ENCODE measurements around the gene BBS7. TPM values are rescaled to one million over a fixed set of nuclear protein-coding genes. Genes with fewer than 3 reads are reported as not detected.

BBS7 gene
- total and polyA plus RNA-seq, 2 donors (not counting 3 experiments of a cell fraction or from before 2014, with no cell fraction given), result 20.0 to 21.7 TPM

DNA sequence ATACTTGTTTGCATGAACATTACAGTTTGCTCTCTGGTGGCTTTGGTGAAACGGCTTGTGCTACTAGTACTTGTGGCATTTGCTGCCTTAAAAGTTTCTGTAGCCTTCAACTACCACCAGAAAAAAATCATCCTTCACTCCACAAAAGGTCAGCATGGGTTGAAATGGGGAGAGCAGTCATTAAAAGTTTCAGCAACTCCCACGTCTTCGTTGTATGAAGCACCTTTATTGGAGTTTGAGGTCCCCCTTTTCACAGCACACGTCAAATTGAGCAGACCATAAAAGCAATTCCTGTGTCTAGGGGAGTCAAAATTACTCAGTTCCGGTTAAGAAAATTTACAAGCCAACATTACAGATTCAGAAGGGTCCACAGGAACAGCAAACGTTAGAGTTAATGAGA lies 23.6 kb downstream of the BBS7 start:
- H2AFZ ChIP-seq (ENCODE audit: low read depth, low read length), result no peak overlapping the region
- POLR2A ChIA-PET, result no interaction called here
- dilution Hi-C loops (cut with MboI; ENCODE audit: extremely low pct_ligation_motif_present, low sequenced_read_pairs), result no loop called here
- FAIRE-seq, result no peak
- TF ChIP-seq FOS (IDR thresholded peaks at IDR 0.05; ENCODE audit: borderline replicate concordance, insufficient read depth, low read length) (no peak), POLR2AphosphoS5 (IDR thresholded peaks at IDR 0.05; ENCODE audit: insufficient read depth, low read depth, low read length) (no peak), MAX (IDR thresholded peaks at IDR 0.05; ENCODE audit: insufficient read depth, insufficient read length) (no peak), EZH2 (IDR thresholded peaks at IDR 0.05; ENCODE audit: borderline replicate concordance, low read depth, low read length, severe bottlenecking) (no peak), MYC (IDR thresholded peaks at IDR 0.05; ENCODE audit: low read depth, low read length) (no peak), GATA2 (IDR thresholded peaks at IDR 0.05; ENCODE audit: insufficient read depth, insufficient read length, low read depth, low read length) (no peak), JUN (IDR thresholded peaks at IDR 0.05; ENCODE audit: borderline replicate concordance, insufficient read depth, insufficient read length, low read depth) (no peak), POLR2A (IDR thresholded peaks at IDR 0.05; ENCODE audit: low read depth, low read length) (no peak), CTCF (IDR thresholded peaks at IDR 0.05; ENCODE audit: extremely low read depth in 1 of 2, insufficient read depth in 1 of 2, low read depth in 1 of 2, low read length in 2 of 2) (no peak)
- H3K4me2 ChIP-seq (ENCODE audit: insufficient read depth, low read length), result no peak overlapping the region
- no peak for DNase-seq (ENCODE audit: low read depth, low spot score)
- H3K9ac ChIP-seq (replicated peaks; ENCODE audit: extremely low read depth, insufficient read depth, low read length), result no peak overlapping the region
- BruUV-seq (replicated peaks), result no TSS peak
- intact Hi-C loops (cut with micrococcal nuclease), result no loop called here
- CTCF ChIA-PET, result no interaction called here
- no peaks in the 10 kb centered on the region for H4K20me1 ChIP-seq (replicated peaks; ENCODE audit: control insufficient read depth, extremely low read depth, insufficient read depth, low read length)
- no peaks in the 10 kb centered on the region for H3K4me1 ChIP-seq (ENCODE audit: control insufficient read depth, extremely low read depth, insufficient read depth, low read length)
- no peaks in the 10 kb centered on the region for H3K27me3 ChIP-seq (ENCODE audit: control insufficient read depth in 2 of 2, insufficient read depth in 2 of 2, low read length in 2 of 2)
- no peak overlapping the region for H3K4me3 ChIP-seq (replicated peaks in 1 of 3; ENCODE audit: insufficient read depth in 1 of 3, low read depth in 1 of 3, low read length in 3 of 3)
- H3K9me1 ChIP-seq (replicated peaks; ENCODE audit: control insufficient read depth, extremely low read depth, insufficient read depth, low read length), result no peaks in the 10 kb centered on the region
- H3K9me3 ChIP-seq (replicated peaks; ENCODE audit: control insufficient read depth, insufficient read depth, low read length), result no peaks in the 10 kb centered on the region
- H3K79me2 ChIP-seq (ENCODE audit: control insufficient read depth, insufficient read depth, low read length), result no peaks in the 10 kb centered on the region
- peaks cover 0 to 2% of the 10 kb centered on the region in 2 experiments for H3K36me3 ChIP-seq (ENCODE audit: control insufficient read depth in 2 of 2, extremely low read depth in 1 of 2, insufficient read depth in 2 of 2, low read length in 2 of 2)
- no peak overlapping the region for H3K27ac ChIP-seq (ENCODE audit: insufficient read depth, low read depth, low read length)
